DMS53 treated with DMSO at 0.1 percent for 48 hours (cell line): ENCODE measurements around the gene LARP4B.
A peak's percentile ranks its signal among the peaks of the same experiment; 100 is the strongest.

ENCODE experiments used
- DNase-seq: peaks from one replicate; lab custom pipeline; 2025; ENCODE audit not compliant: unreplicated experiment; lab: John Stamatoyannopoulos, UW

The LARP4B gene

GRCh38 chr10:931326-932318 is at the start of gene LARP4B:
TSS of gene LARP4B (minus strand) at chr10:931705. CDS start at chr10:885721, 45,984 bp downstream.
- peak; percentile 97 for DNase-seq

- no peak for DNase-seq
Observed at GRCh38 chr10:980468-981093, 49.1 kb upstream of the LARP4B start.

GRCh38 chr10:978826-979421 is 47.4 kb upstream of the LARP4B start:
- peak; percentile 9 for DNase-seq

GRCh38 chr10:976316-976715 is 44.8 kb upstream of the LARP4B start:
- no peak for DNase-seq

- no peak for DNase-seq
Observed at GRCh38 chr10:974785-975074, 43.2 kb upstream of the LARP4B start.

GRCh38 chr10:974038-974784 is 42.7 kb upstream of the LARP4B start:
- peak; percentile 96 for DNase-seq

- no peak for DNase-seq
Observed at GRCh38 chr10:972763-973162, 41.3 kb upstream of the LARP4B start.

- no peak for DNase-seq
Observed at GRCh38 chr10:971613-972012, 40.1 kb upstream of the LARP4B start.

- DNase-seq, result peak; percentile 25
Observed at GRCh38 chr10:971150-971542, 39.6 kb upstream of the LARP4B start.

- peak; percentile 99 for DNase-seq
Observed at GRCh38 chr10:970311-971149, 39.0 kb upstream of the LARP4B start.

- DNase-seq, result no peak
Observed at GRCh38 chr10:969473-970150, 38.1 kb upstream of the LARP4B start.

GRCh38 chr10:968546-969199 is 37.2 kb upstream of the LARP4B start:
- DNase-seq, result no peak

- DNase-seq, result no peak
Observed at GRCh38 chr10:966466-967235, 35.1 kb upstream of the LARP4B start.

GRCh38 chr10:964988-965417 is 33.5 kb upstream of the LARP4B start:
- no peak for DNase-seq

- DNase-seq, result no peak
Observed at GRCh38 chr10:964321-964987, 32.9 kb upstream of the LARP4B start.

GRCh38 chr10:963655-964054 is 32.1 kb upstream of the LARP4B start:
- no peak for DNase-seq

- no peak for DNase-seq
Observed at GRCh38 chr10:963186-963585, 31.7 kb upstream of the LARP4B start.

- DNase-seq, result no peak
Observed at GRCh38 chr10:962342-962741, 30.8 kb upstream of the LARP4B start.
